GM13977 (cell line): Measurements from ENCODE around the gene GYG1.

Experiments used
- DNase-seq: peaks from one replicate; pipeline ENCODE4 v3.0.0; 2012; ENCODE audit warnings: low spot score
- in situ Hi-C: fragments of 300-500 bp; cut with MboI; formaldehyde crosslinking; loops from one replicate; pipeline ENCODE4 v1.12.0; 2022; ENCODE audit warnings: low sequenced_read_pairs, low pct_unique_long_range_greater_than_20kb, mixed read lengths, inconsistent platforms; ENCODE audit not compliant: unreplicated experiment
- TF ChIP-seq, protein P1 (sequence below): IDR thresholded peaks from 2 replicates; pipeline ENCODE4 v1.5.1; 2012; ENCODE audit warnings: mild to moderate bottlenecking, control low read depth; ENCODE audit not compliant: insufficient read depth; ENCODE audit errors: extremely low read depth, missing control alignments

Gene GYG1

DNA sequence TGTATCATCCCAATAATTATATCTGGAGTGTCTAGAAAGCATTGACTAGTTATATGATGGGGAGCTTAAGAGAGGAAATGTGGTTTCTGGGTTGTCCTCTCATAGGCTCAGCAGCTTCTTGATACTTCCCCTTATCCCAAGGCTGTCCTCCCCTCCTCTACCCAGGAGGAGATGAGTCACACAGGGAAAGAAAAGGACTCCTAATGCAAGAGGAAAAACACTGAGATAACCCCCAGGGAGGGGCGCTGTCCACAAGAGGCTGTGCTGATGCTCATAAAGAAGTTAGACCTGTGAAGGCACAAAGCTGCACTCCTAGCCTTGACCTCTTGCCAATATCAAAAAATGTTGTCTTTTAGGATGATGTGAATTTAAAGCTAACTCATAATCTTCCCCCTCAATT, 28.8 kb upstream of the GYG1 start:
- in situ Hi-C loops = no loop called here
- DNase-seq = no peak
- TF ChIP-seq, protein P1, sequence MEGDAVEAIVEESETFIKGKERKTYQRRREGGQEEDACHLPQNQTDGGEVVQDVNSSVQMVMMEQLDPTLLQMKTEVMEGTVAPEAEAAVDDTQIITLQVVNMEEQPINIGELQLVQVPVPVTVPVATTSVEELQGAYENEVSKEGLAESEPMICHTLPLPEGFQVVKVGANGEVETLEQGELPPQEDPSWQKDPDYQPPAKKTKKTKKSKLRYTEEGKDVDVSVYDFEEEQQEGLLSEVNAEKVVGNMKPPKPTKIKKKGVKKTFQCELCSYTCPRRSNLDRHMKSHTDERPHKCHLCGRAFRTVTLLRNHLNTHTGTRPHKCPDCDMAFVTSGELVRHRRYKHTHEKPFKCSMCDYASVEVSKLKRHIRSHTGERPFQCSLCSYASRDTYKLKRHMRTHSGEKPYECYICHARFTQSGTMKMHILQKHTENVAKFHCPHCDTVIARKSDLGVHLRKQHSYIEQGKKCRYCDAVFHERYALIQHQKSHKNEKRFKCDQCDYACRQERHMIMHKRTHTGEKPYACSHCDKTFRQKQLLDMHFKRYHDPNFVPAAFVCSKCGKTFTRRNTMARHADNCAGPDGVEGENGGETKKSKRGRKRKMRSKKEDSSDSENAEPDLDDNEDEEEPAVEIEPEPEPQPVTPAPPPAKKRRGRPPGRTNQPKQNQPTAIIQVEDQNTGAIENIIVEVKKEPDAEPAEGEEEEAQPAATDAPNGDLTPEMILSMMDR = peak; percentile 31

DNA sequence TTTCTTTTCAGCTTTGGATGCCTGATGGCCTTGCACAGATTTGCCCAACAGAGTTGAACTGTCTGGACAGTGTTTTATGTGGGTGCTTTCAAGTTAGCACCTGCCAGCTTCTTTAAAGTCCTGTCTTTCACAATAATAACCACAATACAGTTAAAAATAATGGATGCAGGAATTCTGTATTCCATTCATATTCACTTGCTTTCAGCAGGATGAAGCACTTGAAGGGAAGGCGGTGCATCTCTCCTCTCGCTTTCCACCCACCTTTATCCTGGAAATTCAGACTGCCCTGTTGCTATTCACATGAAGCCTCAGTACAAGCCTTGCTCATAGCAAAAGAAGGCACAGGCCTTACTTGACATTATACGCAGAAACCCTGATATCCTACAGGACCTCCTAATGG, 26.5 kb upstream of the GYG1 start:
- in situ Hi-C loops = no loop called here
- DNase-seq = no peak
- TF ChIP-seq, protein P1 = no peak

DNA sequence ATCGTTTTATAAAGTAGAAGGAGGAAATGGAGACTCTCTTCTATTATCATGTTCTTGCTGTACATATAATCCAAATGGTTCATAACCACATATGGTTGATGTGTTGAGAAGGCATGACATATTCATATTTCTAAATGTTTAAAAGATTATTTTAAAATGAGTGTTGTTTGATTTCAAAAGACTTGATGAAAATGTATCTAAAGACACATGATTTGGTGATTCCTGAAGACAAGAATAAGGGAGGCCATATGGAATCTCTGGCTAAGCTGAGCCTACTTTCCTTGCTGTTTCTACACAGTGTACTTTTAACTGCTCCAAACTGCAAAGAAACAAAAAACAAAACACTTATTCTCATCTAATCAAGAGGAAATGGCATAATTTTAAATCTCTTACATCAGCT, 23.0 kb upstream of the GYG1 start:
- TF ChIP-seq, protein P1 = no peak
- no peak for DNase-seq
- in situ Hi-C loops = no loop called here

DNA sequence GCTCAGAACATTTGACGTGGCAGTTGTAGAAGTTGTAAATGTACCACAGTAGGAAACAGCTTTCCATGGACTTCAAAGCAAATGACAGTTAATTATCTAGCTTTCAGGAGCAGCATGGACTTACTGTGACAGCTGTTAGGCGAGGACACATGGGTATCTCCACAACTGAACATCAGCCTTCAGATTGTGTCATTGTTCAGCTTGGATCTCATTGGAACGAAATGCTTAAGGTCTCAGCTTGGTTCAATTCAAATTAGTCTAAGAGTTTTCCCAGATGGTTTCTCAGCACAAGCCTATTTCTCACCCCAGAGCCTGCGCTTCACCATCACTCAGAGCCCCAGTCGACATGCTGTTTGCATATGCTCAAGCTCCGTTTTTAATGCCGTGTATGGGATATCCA, 21.1 kb upstream of the GYG1 start:
- in situ Hi-C loops = no loop called here
- no peak for DNase-seq
- TF ChIP-seq, protein P1 = no peak

DNA sequence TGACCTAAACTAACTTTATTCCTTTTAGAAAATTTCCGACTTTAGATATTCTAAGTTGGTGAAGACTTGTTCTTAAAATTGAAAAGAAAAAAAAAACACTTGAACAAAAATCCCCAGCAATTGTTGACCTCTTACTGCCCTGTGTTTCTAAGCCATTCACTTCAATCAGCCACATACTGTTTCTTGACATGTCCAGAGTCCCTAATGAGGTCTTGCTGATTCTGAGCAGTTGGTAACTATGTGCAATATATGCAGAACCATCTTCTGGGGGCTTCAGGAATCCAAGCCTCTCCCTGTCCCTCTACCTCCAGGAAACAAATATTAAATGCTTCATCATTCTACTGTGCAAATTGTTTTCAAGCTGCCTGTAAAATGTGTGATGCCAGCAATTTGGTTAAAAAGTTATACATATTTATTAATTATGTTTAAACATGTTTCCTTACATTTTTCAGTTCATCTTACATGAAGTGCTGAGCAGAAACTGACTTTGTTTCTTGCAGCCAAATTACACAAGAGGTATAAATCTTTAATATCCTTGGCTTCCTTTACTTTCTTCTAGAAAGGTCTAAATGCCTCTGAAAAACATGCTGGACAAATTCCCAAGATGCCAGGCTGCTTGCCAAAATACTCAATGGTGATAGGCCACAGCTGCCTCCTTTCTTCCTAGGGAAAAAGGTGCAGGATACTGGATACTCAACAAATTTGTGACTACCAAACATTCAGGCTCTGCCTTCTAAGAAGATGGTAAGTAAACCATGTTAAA, 19.8 kb upstream of the GYG1 start:
- no peak for DNase-seq
- in situ Hi-C loops = no loop called here

DNA sequence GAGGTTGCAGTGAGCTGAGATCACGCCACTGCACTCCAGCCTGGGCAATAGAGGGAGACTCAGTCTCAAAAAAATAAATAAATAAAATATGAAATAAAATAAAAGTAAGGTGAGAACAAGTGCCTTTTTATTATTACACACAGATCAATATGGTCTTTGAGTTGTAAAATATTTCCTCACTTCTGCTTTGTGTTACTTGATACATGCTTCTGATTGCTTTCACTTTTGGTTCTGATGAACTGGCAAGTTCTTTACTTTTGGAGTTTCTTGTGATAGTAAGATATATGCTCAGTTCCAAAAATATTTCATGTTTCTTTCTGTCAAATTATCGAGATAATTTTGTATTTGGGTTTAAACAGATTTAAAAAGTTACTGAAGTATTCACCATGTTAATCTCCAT, 16.6 kb upstream of the GYG1 start:
- TF ChIP-seq, protein P1 = no peak
- in situ Hi-C loops = no loop called here
- no peak for DNase-seq

More for the DNA sequence above, 19.8 kb upstream of the GYG1 start:
- TF ChIP-seq, protein P1 = no peak
